ENCODE results near the gene SLC12A8.
A peak's percentile ranks its signal among the peaks of the same experiment; 100 is the strongest.

Gene SLC12A8

DNA sequence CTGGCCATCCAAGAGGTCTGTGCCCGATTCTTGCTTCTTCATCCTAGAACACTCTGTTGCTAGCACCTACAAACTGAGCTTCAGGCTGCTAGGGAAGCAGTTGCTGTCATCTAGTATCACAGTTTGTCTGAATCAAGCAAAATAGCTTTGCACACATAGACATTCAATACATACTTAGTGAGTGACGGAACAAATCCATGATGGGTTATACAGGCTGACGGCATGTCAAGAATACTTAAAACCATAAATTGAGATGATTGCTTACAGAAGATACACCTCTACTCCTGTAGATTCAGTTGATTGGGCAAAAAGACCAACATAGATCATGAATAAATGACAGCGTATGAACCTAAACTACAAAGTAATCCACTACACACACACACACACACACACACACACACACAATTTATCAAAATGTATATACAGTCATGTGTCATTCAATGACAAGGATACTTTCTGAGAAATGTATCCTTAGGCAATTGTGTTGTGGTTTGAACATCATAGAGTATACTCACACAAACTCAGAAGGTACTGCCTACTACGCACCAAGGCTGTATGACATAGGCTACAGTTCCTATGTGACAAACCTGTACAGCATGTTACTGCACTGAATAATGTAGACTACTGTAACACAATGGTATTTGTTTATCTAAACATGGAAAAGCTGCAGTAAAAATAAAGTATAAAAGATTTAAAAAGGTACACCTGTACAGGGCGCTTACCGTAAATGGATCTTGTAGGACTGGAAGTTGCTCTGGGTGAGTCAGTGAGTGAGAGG is 142.4 kb downstream of the SLC12A8 start:
- DNase-seq: no peak

DNA sequence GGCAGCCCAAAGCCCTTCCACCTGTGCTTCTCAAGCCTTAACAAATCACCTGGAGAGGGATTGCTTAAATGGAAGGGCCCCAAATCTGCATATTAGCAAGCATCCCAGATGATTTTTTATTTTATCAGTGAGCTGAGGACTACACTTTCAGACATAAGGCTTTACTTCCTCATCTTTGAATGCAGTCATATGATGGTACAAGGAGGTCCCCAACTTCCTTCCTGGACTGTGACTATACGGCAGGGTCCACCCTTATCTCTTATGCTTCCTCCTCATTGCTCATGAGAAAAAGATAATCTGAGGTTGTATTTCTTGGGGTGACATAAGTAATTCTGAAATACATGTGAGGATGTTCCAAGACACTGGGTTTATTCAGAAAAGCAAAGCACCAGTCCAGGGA is 143.1 kb downstream of the SLC12A8 start:
- no peak for DNase-seq

DNA sequence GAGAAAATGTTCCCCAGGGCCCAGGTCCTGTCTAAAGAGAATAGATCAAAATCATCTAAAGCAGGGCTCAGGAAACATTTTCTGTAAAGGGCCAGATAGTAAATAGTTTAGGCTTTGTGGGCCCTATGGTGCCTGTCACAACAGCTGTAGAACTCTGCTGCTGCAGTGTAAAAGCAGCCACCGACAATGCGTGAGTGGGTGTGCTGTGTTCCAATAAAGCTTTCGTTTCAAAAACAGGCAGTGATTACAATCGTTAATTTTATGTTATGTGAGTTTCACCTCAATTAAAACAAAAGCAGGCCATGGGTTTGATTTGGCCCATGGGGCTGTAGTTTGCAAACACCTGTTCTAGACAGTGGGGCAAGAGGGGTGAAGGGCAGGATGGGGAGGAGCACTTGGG is 144.3 kb downstream of the SLC12A8 start:
- no peak for DNase-seq

DNA sequence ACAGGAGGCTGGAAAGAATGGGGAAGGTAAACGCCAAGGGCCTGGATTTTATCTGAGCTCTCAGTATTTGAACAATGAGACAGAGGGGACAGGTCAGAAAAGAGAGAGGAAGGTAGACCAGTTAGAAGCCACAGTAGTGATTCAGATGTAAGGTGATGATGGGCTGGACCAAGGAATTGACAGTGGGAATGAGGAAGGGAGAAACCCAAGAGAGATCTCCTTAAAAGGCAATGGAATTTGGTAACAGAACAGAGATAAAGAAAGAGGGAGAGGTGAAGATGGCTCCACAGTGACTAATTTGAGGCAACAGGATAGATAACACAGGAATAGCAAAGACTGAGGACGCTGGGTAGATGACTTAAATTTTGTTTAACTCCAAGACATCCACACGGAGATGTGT is 145.3 kb downstream of the SLC12A8 start:
- DNase-seq: no peak

DNA sequence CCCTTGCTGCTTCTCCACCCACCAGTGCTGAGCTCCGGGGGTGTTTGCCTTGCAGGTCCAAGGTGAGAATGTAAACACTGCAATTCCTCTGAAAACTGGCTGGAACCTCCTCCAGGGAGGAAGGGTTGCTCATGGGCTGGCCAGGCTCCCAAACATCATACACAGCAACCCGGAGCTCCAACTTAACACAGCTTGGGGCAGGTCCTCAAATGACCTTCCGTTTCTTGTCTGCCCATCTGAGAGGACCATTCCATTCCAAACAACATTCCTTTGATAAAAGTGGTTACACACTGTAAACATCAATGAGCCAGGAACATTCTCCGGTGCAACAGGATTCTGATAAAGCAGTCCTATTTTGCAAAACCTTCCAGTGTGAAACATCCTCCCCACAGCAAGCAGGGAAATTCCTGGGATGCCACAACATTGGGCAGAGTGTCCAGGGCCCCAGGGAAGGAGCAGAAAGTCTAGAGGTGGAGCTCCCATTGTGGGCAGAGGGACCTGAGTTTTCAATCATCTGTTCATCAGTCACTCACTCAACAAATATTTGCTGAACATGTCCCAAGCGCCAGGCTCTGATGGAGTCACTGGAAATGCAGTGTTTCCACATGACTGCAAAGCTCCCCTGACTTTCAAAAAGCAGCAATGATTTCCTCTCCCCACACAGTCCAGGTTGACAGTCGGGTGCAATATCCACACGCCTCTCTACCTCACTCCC is 149.5 kb downstream of the SLC12A8 start:
- no peak for DNase-seq

DNA sequence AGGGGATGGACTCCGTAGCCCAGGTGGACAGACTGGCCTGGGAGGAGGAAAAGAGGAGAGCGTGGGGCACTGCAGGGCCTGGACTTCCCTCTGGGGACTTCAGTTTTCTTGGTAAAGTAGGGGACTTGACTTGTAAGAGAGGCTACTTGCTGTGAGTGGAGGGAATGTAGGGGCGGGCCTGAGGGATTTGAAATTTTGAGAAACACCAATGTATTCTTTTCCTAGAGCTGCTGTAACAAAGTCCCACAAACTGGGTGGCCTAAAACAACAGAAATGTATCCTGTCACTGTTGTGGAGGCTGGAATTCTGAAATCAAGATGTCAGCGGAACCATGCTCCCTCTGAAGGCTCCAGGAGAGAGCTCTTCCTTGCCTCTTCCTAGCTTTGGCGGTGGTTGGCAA is 150.9 kb downstream of the SLC12A8 start:
- no peak for DNase-seq

DNA sequence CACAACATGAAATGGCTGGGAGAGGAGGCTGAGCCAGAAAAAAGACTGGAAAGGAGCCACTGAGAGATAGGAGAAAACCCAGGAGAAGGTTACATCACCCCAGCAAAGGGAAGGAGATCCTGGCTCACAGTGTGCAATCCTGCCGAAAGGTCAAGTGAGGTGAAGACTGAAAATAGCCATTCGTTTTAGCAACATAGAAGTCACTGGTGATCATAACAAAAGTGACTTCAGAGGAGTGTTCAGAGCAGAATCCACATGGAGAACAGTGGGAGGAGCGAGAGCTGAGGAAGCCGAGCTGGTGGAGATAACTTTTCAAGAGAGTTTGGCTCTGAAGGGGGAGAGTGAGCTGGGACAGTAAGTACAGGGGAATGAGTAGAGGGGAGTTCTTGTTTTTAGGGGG is 151.4 kb downstream of the SLC12A8 start:
- DNase-seq: no peak

DNA sequence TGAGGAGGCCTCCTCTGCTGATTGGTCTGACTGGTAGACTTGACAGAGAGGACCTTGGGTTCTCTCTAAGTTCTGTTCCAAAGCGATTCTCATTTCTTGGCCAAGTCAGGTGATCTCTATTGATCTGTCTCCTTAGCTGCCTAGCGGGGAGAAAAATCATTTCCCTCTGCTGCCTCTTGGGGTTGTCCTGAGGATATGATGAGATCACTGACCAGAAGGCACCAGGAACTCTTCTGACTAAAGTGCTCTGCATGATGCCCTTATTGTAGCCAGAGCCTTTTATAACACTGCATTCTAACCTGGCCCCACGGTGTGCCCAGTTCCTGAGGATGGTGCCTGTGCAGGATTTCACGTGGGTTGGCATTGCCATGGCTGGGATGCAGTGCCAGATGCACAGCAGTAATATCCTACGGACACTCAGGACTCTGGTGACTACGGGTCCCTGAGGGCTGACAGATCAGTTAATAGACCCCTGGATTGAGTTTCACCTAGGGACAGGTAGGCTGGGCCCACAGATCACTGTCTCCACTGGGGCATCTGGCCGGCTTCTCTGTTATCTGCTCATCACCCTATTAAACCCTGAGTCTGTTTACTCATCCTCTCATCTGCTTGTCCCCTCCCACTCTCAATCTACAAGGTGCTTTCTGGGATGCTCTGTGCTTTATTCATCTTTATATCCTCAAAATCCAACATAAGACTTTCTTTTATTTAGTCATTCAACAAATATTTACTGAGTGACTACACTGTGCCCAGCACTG is 152.9 kb downstream of the SLC12A8 start:
- no peak for DNase-seq

DNA sequence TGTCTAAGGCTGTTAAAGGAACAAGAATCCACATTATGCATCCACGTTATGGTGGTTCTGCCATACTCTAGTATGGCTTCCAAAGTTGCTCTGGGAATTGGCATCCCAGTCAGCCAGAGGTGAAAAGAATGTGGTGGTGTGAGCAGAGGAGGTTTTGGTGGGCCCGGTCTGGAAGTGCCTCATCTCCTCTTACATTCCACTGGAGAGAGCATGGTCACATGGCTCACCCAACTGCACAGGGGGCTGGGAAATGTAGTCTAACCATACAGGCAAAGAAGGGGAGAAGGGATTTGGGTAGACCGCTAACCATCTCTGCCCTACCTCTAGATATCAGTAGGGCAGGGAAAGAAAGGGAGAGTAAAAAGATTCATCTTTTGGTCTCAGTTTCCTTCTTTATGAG is 153.6 kb downstream of the SLC12A8 start:
- no peak for DNase-seq

DNA sequence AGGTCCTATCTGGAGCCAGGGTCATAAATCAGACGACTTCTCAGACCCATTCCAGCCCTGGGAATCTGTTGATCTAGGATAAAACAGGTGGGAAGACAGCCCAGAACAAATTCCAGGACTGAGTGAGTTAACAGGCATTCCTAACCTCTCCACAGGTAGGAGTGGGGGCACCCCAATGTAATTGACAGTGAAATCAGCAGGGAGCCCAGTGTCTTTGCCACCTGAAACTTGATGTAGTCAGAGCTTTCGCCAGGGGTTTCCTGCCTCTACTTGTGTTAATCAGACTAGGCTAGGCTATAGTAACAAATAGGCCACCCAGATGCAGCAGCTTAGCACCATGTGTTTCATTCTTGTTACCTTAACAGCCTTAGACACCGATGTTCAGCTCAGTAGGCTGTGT is 154.0 kb downstream of the SLC12A8 start:
- no peak for DNase-seq

DNA sequence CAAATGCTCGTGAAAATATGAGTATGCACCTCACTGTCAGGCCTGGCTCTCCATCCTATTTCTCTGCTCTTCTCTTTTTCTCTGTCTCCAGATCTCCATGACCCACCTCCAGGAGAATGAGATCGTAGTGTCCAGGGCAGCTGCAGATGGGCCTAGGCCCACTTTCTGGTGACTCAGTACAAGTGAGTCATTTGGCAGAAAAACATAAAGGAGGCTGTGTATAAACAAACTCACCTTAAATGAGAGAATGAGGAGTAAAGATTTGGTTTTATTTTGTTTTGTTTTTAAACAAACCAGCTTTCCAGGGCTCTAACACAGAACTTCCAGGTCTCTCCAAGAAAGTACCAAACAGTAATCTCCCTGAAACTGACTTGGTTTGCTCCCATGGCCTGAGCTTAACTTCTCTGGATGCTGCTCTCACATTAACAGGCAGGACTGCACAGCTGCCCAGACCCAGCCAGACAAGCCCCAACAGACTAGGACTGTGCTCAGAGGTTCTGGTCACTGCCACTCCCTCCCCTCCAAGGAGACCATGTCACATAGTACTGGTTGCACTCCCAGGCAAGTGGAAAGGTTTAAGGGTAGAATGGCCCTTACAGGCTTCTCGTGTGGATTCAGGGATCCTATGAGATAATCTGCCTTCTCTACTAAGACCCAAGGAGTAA is 155.2 kb downstream of the SLC12A8 start:
- no peak for DNase-seq

DNA sequence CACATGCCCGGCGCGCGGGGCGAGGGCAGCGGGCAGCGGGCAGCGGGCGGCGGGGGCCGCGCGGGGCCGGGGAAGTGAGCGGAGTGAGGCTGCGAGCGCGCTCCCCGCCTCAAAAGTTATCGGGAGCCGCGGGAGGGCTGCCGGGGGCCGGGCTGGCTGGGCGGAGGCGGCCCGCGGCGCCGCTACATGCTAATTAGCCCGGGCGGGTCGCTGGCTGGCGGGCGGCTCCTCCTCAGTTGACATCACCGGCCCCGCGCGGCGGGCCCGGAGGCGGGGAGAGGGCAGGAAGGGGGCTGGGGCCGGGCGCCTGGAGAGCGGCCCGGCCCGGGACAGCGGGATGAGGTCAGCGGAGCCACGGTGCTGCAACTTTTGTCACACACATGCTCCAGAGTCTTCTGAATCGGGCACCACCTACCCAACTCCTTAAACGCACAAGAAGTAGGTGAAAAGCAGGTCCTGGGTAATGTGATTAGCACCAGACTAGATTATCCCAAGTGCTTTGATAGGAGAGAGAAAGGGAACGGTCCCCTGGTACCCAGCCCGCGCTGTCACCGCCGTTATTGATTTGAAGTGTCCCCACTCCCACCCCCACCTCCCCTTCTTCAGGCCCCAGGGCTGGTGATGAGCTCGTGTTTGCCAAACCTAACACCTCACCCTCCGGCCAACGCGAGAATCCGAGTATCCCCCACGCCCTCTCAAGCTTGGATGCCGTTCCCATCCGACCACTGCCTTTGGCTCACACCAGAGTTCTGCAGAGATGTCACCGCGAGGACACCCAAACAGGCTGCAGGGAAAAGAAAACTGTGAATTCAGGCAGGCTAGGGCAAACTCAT is 156.4 kb downstream of the SLC12A8 start, which contains the start of gene HEG1:
TSS of gene HEG1 (minus strand) at position 85 of the 833 bp plus-strand sequence. CDS start 107 bp downstream, outside the sequence.
- peak; percentile 76 for DNase-seq

DNA sequence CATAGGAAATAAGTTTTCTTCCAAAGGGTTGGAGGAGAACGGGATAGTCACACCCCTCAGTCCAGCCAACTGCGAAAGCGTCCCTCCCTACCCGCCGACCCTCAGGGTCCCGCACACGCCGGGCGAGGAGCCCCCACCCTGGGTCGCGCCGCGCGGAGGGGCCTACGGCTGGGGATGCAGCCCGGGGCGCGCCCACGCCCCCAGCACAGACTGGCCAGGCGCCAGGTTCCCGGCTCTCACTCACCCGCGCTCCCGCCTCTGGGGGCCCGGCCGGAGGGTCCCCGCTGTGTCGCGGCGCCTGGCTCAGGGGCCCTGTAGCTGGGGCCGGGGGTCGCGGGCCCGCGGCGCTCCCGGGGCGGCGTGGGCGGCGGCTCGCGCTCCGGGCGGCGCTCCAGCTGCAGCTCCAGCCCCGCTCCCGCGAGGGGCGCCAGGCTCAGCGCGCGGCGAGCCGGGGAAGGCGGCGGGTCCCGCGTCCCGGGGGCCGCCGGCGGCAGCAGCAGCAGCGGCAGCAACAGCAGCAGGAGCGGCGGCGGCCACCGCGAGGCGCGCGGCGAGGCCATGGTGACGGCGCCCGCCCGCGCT is 157.1 kb downstream of the SLC12A8 start:
- peak; percentile 28 for DNase-seq

DNA sequence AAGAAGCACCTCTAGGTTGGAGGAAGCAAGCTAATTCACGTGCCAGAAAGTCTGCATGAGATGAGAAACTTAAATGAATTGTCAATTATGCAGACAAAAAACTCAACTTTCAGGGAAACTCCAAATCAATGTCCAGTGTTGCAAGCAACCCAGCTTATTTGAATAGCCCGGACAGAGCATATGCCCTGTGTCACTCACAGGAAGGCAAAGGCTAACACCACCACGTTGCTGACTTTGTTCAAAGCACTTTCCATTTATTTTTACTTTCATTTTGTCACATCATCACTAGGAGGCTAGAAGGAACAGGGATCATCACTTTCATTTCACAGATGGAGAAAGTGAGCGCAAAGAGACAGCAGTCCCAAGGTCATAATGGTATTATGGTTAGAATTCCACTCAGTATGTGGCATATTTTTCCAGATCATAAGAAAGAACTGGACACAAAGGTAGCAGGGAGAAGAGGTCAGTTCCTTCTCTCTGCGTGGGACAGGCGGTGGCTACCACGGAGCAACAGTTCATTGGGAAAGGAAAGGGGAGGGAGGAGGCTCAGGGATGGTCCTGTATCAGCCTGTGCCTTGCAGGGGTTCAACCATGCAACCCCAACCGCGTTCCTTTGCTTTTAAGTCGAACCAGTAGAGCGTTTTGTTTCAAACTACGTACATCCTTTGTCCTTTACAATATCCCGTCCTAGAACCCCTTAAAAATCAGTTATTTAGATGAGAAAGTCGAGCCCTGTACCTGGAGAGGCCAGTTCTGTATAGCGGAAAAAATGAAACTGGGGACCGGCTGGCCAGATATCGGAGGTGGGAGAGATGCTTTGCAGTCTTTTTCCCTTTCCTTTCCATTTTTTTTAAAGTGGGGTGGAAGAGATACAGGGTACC is 157.9 kb downstream of the SLC12A8 start:
- no peak for DNase-seq

DNA sequence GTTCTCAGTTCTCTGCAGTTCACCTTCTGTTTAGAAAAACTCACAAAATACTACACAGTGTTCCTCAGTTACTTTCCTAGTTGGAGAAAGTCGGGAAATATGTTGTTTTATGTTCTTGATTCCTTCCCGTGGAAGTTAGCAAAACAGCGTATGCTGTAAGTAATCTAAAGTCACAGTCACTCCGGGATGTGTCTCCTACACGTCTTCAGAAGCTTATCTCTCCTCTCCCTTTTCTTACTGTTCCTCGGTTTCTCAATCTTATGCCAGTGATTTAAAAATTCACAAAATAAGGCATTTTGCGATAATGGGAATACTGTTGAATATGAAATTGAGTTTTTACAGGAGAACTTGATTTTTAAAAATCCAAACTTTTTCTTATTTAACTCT is 158.5 kb downstream of the SLC12A8 start:
- no peak for DNase-seq

DNA sequence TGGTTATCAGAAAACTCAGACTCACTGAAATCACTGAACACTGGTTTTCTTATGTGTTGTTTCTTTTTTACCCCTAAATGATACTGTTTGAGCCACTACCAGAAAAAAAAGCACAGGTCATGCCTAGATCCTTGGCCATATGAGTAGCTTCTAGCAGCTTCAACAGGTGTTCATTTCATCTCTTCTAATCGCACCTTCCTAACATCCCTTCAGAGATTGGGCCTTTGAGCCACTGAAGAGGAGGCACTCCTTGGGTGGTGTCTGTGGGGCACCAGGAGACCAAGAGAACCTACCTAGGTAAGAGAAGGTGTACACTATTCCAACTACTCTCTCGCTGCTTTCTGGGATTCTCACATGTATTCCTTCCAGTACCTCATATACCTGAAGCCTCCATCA is 159.2 kb downstream of the SLC12A8 start:
- DNase-seq: no peak

DNA sequence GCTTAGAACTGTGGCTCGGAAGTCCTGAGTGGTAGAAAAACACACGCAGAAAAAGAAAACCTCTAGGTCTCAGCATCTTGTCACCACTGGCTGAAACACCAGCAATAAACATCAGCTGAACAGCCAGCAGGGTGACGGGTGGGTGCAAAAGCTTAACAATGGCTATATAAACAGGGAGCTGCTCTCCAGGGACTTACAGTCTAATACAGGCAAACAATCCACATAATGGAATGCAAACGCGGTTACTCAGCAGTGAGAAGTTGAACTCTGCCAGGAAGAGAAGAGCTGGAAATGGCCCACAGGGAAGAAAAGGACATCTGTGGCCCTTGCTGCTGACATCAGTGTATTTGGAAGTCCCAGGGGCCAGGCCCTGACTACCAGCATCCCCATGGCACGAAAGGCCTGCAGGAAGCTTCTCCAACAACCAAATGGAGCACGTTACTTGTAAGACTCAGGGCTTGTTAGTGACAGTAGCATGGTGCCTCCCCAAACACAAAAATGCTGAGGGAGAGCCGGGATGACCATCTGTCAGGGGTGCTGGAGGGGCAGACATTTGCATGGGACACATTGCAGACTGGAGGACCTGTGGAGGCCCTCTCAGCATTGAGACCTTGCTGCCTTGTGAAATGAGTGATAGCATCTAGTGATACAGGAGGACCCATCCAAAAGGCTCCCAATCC is 159.8 kb downstream of the SLC12A8 start:
- no peak for DNase-seq

DNA sequence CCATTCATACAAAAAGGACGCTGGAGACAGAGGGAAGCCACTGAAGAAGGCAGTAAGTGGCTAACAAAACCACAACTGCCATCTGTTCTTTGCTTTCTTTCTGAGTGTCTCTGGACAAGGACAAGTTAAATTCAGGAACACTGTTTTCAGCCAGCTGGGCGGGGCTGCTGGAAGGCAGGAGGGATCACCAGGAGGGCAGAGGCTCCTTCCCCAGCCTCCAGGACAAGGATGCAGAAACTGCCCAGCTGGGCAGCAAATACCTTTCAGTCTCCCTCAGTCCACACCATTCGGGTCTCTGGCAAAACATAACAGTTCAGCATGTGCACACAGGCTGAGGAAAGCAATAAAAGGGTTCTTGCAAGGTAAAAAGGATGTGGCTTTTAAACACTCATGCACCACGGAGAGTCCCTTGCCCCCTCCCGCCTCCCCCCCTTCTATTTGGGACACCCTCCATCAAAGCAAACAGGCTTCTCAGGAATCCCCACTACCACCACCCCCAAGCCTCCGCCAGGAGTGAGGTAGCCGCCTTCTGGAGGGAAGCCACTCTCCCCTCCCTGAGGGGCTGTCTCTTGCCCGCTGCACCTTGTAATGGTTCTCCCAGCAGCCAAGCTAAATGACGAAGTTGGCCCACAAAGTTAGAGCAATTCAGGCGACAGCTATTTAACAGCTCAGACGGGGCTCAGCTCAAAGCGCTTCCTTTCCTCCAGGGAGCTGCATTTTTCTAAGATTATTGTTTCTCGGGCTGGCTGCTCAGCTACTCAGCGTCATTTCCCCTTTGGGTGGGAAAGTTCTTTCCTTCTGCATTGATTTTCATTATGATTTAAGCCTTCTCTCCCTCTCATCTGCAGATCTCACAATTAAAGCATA is 160.6 kb downstream of the SLC12A8 start:
- peak; percentile 49 for DNase-seq

DNA sequence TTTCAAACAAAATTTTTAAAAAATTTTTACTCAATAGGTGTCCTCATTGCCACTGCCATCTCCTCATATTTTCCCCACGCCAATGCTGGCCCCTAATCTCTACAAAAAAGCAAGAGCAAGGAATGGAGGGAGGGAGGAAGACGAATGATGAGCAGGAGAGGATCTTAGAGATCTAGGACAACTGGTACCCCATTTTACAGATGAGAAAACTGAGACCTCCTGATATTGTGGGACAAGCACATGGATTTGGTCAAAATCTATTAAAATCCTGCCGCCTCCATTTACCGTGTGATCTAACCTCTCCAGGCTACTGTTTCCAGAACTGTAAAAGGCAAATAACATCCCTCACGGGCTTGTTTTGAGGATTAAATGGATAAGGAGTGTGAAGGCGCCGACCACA is 161.3 kb downstream of the SLC12A8 start:
- no peak for DNase-seq

Measured in stimulated activated CD4-positive, alpha-beta T cell treated with anti-CD3 and anti-CD28 coated beads, Interleukin-12 subunit alpha, Interleukin-12 subunit beta, amount 100 ng/mL, for 4 hours (primary cell).